NCI-H146 treated with DMSO at 0.1 percent for 48 hours (cell line): Measurements from ENCODE around the gene C10orf71.

Experiments
- DNase-seq: peaks from one replicate; lab custom pipeline; 2025; ENCODE audit not compliant: unreplicated experiment; lab: John Stamatoyannopoulos, UW

C10orf71 gene, protein sequence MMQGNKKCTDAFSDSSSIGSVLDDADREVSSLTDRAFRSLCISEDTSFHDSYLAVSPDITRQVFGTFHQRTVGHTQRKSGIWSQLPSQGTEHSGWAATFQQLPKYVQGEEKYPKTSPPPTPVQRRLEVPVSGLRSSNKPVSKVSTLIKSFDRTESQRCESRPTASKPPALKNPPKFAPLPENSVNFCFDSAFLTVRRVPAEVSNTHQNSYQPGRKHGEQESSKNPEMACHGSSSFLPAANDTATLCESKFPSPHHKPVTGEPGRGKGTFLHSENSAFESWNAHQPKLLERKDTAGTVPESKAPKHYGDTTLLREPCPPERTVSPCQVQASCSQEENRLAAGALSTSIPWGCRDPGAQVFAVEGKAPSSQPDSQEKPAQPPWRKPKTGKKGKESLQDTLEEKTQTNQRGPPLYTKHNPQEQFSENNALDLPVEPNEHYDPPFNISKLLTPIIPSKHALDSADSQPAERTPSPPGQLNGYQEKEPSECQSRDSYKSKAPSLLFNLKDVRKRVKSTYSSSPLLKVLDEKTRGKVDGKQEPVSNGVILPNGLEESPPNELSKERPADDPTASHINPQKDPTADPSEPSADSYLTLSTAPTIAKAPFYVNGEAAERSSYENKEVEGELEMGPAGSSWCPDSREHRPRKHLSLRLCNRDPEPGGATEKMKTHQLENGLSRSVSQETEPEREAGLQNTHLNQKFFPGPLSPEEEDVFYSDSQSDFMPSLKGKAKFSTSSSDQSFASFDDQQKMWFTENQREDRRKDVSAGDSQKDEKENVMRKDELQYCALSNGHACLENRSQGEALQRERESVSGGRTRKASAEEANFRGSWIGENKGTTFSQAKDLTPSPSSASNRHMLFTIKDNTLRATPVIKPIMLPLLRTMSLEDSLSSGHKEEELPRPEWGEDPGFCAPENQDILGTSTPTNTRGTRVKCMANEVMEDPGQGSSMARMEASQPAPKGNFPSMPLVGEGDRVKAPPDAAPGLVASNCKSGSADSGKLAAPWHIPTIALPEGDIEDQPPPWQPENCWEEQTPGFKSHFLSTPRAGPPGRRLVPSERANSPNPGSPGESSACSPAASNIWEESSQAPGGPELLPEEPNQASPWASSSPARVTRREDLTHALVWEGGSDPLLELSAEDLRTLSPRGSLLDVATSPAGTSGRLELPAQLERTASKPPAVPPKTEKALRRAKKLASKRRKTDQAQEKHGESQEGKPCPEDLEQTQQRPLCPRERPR (N-terminal part only)

DNA sequence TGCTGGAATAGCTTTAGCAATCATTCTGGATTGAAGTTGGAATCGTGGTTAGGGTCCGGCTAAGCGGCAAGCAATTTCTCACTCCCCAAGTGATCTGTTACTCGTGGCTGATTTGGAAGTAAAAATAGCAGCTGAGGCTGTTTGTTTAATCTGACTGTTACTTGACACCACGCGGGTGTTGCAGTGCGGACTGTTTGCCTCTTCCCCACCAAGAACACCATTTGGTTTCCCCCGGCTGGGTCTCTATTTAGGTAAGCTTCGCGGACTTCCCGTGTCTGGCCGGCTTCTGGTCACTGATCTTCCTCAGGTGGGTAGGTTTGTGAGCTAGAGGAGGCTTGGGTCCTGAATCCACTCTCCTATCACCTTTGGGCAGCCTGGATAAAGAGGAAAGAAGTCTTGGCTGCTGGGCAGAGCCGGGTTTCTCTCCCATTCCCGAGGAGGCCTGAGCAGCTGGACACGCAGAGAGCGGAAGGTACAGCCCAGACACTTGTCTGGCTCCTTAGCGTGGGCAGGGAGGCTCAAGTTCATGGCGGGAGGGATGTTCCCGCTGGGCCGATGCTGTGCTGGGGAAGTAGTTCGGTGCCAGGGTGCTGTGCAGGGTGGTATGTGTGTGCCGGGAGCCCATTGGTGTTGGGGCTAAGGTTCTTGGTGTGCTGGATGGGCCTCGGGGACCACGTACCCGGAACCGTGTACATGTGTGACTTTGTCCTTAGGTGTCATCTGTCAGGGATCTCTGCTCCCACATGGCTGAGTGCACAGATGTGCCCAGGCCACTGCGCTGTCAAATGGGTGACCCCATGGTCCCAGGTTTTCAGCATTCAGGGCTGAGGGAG lies at the start of gene C10orf71:
TSS of gene C10orf71 (plus strand) at position 188 of the 833 bp plus-strand sequence. CDS start 23,376 bp downstream, outside the sequence.
- DNase-seq: no peak

DNA sequence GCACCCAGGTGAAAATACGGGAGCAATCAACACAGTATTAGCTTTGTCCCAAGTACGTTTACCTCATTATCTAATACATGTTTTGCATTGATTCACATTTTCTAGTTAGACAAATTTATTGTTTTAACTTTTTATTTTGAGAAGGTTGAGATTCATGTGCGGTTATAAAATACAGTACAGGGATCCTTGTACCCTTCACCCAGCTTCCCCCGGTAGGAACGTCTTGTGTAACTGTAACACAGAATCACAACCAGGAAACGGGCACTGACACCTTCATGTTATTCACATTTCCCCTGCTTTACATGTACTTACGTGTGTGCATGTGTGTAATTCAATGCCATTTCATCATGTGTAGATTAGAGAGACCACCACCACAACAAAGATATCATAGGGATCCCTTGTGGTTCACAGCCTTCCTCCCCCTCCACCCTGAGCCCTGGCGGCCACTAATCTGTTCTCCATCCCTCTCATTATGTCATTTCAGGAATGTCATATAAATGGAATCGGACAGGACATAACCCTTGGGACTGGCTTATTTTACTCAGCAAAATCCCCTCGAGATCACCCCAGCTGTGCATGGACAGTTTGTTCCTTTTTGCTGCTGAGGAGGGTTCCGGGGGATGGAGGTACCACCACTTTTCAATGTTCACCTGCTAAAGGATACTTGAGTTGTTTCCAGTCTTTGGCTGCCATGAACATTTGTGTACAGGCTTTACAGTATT lies 46.5 kb upstream of the C10orf71 start:
- no peak for DNase-seq

DNA sequence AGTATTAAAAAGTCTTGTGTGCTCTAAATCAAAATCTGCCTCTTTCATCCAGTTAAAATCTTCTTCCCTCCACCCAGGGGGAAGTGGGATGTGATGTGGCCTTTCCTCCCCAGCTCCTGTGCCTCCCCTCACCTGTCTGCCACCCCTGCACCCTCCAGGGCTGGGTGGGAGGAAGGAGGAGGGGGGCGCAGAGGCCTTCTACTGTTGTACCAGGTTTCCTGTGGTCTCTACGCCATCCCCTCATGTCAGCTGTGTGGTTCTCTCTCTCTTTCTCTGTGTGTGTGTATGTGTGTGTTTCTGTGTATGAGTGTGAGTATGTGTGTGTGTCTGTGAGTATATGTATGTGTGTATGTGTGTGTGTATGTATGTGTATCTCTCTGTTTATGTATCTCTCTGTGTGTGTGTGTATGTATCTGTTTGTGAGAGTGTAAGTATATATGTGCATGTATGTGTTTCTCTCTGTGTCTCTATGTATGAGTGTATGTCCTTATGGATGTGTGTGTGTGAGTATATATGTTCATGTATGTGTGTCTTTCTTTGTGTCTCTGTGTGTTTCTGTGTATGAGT lies 45.5 kb upstream of the C10orf71 start:
- no peak for DNase-seq

DNA sequence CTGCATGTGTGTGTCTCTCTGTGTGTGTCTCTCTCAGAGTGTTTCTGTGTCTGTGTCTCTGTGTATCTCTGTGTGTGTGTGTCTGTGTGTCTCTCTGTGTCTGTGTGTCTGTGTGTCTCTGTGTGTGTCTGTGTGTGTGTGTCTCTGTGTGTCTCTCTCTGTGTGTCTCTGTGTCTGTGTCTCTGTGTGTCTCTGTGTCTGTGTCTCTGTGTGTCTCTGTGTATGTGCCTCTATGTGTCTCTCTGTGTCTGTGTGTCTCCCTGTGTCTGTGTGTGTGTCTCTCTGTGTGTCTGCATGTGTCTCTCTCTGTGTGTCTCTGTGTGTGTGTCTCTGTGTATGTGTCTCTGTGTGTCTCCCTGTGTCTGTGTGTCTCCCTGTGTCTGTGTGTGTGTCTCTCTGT lies 44.8 kb upstream of the C10orf71 start:
- DNase-seq: no peak

DNA sequence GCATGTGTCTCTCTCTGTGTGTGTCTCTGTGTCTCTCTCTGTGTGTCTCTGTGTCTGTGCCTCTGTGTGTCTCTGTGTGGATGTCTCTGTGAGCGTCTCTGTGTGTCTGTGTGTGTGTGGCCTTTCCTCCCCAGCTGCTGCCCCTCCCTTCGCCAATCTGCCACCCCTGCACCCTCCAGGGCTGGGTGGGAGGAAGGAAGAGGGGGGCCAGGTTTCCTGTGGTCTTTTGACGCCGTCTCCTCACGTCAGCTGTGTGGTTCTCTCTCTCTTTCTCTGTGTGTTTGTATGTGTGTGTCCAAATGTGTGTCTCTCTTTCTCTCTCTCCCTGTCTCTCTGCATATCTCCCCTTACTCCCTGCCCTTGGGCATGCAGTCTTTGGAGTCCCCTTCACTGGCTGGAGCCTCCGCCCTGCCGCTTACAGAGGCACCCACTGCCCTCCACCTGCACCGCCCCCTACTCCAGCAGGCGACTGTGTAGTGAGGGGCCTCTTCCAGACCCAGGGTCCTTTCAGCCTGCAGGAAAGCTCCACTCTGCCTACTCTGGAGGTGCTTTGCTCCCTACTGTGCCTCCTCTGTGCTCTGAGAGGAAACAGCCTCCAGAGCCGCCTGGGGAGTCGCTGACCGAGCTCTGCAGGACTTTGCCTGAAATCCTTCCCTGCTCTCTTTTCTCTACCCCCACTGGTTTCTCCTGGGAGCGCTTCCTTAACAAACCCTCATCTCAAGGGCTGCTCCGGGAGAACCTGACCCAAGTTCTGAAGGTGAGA lies 44.2 kb upstream of the C10orf71 start:
- DNase-seq: no peak

DNA sequence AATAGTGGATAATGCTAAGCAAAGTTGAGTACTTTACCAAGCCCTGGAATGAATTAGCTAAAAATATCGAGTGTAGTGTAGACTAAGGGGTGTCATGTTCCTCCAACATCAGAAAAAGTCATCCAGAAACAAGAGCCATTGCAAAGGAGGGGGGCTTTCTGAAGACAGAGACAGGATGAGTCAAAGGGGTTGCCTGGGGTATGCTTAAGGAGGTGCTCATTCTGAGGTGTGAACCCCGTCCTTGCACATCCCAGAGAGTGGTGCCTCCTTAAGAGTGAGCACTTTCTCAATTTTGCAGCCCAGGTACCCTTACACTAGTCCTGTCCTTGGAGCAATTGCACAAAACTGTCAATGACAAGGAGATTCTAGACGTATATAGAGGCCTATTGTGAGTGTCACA lies 43.1 kb upstream of the C10orf71 start:
- DNase-seq: no peak

DNA sequence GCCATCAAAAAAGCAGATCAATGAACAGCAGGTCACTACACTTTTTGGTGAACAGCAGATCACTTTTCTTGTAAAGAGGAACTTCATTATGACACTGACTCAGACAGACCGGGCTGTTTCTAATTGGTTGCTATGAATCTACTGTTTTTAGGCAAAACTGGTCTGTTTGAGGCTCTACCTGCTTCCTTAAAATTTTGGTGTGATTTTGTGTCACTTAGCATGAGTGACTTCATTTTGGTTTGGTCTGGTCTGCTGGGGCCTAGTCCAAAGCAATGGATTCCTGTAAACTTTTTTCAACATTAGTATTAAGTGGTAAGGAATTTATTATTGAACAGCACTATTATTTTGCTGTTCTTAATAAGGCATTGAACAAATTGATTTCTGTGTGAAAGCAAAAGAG lies 41.8 kb upstream of the C10orf71 start:
- DNase-seq: no peak

DNA sequence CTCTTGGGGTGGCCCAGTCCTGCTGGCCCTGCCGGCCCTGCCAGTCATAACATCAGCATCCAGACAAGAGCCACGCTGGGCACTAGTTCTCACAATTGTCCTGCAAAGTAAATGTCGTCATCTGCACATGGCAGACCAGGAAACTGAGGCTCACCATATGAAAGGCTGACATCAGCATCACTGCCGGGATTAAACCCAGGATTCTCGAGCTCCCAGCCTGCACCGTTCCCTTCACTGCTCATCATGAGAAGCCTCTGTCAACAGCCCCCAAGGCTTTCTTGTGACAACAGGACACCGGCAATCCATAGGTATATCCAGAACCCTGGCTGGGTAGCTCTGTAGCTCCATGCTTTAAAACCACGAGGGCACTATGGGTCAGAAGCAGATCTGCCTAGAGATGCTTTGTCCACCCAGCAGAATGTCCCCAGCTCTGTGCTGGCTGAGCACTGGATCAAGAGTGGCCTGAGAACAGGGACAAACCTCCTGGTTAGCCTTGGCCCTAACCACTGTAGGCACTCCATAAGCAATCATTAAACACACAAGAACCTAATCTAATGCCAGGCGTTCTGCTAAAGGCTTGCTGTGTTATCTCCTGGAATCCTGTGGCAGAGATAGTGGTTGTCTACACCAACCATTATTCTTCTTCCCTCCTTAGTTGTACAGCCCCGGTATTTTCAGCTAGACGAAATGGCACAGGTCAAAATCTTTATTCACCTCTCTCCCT lies 41.2 kb upstream of the C10orf71 start:
- no peak for DNase-seq

DNA sequence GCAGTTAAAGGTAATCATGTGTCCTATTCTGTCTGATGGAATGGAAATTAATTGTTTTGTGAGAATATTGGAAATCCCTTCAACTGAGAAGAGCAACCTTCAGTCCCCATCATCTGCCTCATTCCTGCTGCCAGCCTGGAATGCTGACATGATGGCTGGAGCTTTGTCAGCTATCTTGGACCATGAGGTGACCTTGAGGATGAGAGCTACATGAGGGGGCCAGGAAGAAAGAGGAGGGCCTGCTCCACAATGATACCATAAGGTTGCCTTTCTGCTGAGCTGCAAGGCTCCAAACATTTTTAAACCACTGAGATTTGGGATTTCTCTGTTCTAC lies 40.7 kb upstream of the C10orf71 start:
- DNase-seq: no peak

DNA sequence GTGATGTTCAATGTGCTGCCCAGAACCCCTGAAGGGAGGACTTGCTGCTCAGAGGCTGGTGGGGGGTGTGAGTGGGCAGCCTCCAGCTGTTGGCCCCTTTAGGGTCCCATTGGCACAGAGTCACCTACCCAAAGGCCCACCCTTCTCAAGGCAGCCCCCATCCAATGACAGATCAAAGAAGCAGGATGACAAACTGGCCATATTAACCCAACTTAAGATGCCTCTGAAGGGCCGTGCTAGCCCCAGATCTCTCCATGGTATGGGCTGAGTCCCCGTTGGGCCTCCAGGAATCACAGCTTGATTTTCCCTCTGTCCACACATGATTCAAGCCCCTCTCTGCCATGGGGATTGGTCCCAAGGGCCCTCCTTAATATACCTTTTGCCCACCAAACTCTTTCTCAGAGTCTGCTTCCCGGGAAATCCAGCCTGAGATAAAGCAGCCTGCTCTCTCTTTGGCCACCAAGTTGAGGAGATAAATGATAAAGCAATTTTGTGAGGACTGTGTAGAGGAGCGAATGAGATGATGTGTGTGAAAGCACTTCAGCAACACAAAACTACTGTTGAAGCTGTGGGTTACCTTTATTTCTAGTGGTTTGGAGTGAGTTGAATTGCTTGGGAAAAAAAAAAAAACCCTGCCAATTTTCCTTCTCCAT lies 38.2 kb upstream of the C10orf71 start:
- no peak for DNase-seq

DNA sequence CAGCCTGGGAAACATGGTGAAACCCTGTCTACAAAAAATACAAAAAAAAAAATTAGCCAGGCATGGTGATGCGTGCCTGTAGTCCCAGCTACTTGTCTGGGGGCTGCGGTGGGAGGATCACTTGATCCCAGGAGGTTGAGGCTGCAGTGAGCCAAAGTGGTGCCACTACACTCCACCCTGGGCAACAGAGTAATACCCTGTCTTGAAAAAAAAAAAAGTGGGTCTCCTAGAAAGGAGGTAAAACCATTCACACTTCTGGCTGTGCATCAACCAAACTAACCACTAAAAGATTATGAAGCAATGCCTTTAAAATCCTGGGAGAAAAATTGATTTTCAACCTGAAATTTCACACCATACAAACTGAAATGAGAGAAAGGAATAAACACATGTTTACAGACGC lies 35.4 kb upstream of the C10orf71 start:
- no peak for DNase-seq

DNA sequence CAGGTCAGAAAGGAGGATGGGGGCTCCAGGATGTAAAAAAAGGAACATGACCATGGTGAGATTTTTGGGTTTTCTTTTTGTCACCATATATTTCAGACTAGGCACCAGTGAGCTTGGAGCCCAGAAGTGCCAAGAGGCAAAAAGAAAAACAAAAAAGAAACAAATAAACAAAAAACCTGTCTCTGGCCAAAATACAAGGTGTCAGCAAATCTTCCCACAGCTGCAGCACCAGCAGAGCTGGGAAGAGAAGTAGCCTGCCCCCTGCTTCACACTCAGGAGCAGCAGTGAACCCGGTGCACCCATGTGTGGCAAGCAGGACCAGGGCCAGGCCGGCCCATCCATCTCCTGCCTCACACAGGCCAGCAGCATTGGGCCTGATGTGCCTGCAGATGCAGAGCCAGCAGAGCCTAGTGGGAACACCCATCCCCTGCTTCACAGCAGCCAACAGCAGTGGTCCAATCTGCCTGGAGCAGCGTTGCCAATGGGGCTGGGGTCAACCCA lies 34.7 kb upstream of the C10orf71 start:
- no peak for DNase-seq

DNA sequence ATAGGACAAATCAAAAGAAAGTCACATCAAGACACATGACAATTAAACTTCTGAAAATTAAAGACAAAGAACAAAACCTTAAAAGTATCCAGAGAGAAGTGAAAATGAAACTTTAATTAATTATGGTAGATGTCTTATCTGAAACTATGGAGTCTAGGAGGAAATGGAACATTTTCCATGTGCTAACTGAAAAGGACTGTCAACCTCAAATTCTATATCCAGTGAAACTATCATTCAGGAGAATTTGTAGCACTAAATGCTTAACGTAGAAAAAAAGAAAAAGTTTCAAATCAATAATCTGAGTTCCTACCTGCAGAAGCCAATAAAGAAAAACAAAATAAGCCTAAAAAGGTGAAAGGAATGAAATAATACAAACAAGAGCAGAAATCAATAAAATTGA lies 33.1 kb upstream of the C10orf71 start:
- DNase-seq: no peak

DNA sequence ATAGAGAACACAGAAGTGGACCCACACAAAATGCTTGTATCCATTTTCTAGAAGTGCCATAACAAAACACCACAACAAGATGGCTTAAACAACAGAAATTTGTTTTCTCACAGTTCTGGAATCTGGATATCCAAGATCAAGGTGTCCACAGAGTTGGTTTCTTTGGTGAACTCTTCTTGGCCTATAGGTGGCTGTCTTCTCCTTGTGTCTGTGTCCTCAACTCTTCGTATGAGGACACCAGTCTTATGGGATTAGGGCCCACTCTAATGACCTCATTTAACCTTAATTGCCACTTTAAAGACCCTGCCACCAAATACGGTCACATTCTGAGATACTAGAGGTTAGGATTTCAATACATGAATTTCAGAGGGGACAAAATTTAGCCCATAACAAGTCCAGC lies 30.8 kb upstream of the C10orf71 start:
- no peak for DNase-seq

DNA sequence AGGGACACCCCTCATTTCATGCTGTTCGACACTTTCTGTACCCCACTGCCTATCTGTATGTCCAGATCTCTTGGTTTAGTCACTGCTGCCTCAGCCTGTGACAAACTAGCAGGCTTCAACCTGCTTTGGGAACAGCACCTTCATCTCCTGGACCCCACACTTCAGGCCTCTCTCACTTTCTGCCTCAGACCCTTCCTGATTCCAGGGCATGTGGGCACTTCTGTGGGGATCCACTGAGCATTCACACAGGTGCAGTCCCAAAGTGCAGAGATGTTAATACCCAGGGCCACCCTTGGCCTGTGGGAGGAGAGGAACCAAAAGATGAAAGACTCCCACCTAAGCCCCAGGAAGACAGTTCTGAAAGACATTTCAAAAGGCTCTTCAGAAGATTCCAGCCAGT lies 29.4 kb upstream of the C10orf71 start:
- DNase-seq: no peak

DNA sequence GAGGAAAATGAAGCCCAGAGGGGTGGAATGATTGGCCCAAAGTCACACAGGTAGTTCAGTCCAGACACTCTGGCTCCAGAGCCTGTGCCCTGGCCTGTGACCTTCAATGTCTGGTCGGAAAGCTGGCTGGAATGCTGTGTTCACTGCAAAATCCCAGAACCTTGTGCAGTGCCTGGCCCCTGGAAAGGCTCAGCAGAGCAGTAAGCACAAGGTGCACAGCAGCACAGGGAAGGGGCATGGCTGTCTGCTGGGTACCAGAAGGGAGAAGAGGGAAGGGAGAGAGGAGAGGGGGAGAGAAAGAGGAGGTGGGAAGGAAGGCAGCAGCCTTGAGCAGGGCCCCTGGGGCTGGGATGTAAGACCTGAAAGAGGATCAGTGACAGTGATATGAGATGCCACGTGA lies 28.4 kb upstream of the C10orf71 start:
- DNase-seq: no peak

DNA sequence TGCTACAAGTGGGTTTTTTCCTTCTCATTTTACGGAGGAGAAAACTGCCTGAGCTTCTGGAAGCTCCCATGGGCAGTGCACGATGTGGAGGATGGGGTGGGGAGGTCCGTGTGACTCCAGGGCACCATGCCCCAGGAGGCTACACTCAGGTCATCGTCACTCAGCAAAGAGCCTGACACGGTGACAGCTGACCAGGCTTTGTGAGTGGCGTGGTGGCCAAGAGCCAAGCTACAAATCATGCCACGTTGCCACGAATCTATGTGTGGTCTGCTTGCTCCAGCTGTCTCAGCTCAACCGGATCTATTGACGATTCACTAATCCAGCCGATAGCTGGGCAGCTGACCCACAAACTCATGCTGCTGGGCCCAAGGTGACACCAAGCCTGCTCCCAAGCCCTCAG lies 27.6 kb upstream of the C10orf71 start:
- DNase-seq: no peak
